Mesendoderm (in vitro differentiated cells): Measurements from ENCODE around the gene HEPN1.

Experiments
- DNase-seq: peaks from one replicate; pipeline ENCODE4 v3.0.0; 2013
- H2AK5ac ChIP-seq: 2 replicates; pipeline ENCODE4 v1.6.1; 2013; ENCODE audit warnings: low read length, inconsistent platforms
- H2BK120ac ChIP-seq: 2 replicates; pipeline ENCODE4 v1.6.1; 2013; ENCODE audit warnings: low read depth, mild to moderate bottlenecking, low read length, moderate library complexity, mixed read lengths
- H2BK15ac ChIP-seq: replicated peaks from 2 replicates; pipeline ENCODE4 v1.6.1; 2013; ENCODE audit warnings: low read depth, mild to moderate bottlenecking, moderate library complexity
- H2BK5ac ChIP-seq: 2 replicates; pipeline ENCODE4 v1.6.1; 2013; ENCODE audit warnings: low read length, inconsistent platforms
- H3K18ac ChIP-seq: 2 replicates; pipeline ENCODE4 v1.6.1; 2013; ENCODE audit warnings: mild to moderate bottlenecking, low read length, mixed read lengths
- H3K23ac ChIP-seq: one replicate; pipeline ENCODE4 v1.6.1; 2013; ENCODE audit warnings: low read length
- H3K27ac ChIP-seq: 2 replicates; pipeline ENCODE4 v1.5.1; 2013; ENCODE audit warnings: low read depth, mild to moderate bottlenecking, inconsistent platforms, low read length, moderate library complexity
- H3K27me3 ChIP-seq: 2 replicates; pipeline ENCODE4 v1.6.1; 2013; ENCODE audit warnings: low read length, control low read depth, mild to moderate bottlenecking, inconsistent platforms; ENCODE audit not compliant: insufficient read depth, poor library complexity
- H3K36me3 ChIP-seq: 2 replicates; pipeline ENCODE4 v1.6.1; 2013; ENCODE audit warnings: low read length, inconsistent platforms; ENCODE audit not compliant: control insufficient read depth, insufficient read depth
- H3K4ac ChIP-seq: one replicate; pipeline ENCODE4 v1.6.1; 2013; ENCODE audit warnings: low read depth, mild to moderate bottlenecking, low read length, moderate library complexity
- H3K4me1 ChIP-seq: 2 replicates; pipeline ENCODE4 v1.6.1; 2013; ENCODE audit warnings: low read depth, low read length, inconsistent platforms; ENCODE audit not compliant: control insufficient read depth
- H3K4me2 ChIP-seq: 2 replicates; pipeline ENCODE4 v1.6.1; 2013; ENCODE audit warnings: low read length
- H3K4me3 ChIP-seq: 2 replicates; pipeline ENCODE4 v1.5.1; 2013; ENCODE audit warnings: mild to moderate bottlenecking, low read length
- H3K56ac ChIP-seq: one replicate; pipeline ENCODE4 v1.6.1; 2013; ENCODE audit warnings: low read length
- H3K79me1 ChIP-seq: 2 replicates; pipeline ENCODE4 v1.6.1; 2013; ENCODE audit warnings: low read length, inconsistent platforms
- H3K79me2 ChIP-seq: 2 replicates; pipeline ENCODE4 v1.6.1; 2013; ENCODE audit warnings: mild to moderate bottlenecking, low read length; ENCODE audit not compliant: control insufficient read depth, insufficient read depth
- H3K9ac ChIP-seq: 2 replicates; pipeline ENCODE4 v1.6.1; 2013; ENCODE audit warnings: low read length, inconsistent platforms
- H4K5ac ChIP-seq: one replicate; pipeline ENCODE4 v1.6.1; 2013; ENCODE audit warnings: low read length
- H4K8ac ChIP-seq: one replicate; pipeline ENCODE4 v1.6.1; 2013; ENCODE audit warnings: low read depth, mild to moderate bottlenecking, control low read depth, low read length, moderate library complexity
- WGBS: extraction: QIAGEN DNeasy Blood & Tissue Kit; methylation state at CpG from one replicate; pipeline ENCODE4 v1.1.7; 2013; ENCODE audit warnings: low lambda C conversion rate, missing lambda C conversion rate; ENCODE audit not compliant: insufficient coverage; ENCODE audit errors: extremely low coverage; 5-methylcytosine and 5-hydroxymethylcytosine counted together

HEPN1 gene

GRCh38 chr11:124873951-124874350 is 45.1 kb upstream of the HEPN1 start:
- no peak overlapping the region for H2BK15ac ChIP-seq
- no peaks in the 10 kb centered on the region for H3K36me3 ChIP-seq
- no peak for DNase-seq
- H2AK5ac ChIP-seq = no peak overlapping the region
- H3K23ac ChIP-seq = no peak overlapping the region
- H2BK5ac ChIP-seq = no peak overlapping the region
- H3K79me1 ChIP-seq = no peaks in the 10 kb centered on the region
- no peak overlapping the region for H2BK120ac ChIP-seq
- no peak overlapping the region for H3K4me2 ChIP-seq
- WGBS = no CpG with 5 or more reads among the region's 8 CpGs
- H3K4me1 ChIP-seq = no peaks in the 10 kb centered on the region
- H3K27me3 ChIP-seq = peaks cover 24% of the 10 kb centered on the region
- H3K4me3 ChIP-seq = no peak overlapping the region
- no peak overlapping the region for H3K4ac ChIP-seq
- H3K79me2 ChIP-seq = no peaks in the 10 kb centered on the region
- H4K8ac ChIP-seq = no peak overlapping the region
- no peak overlapping the region for H3K9ac ChIP-seq
- H3K56ac ChIP-seq = no peak overlapping the region
- no peak overlapping the region for H3K27ac ChIP-seq
- H3K18ac ChIP-seq = no peak overlapping the region
- no peak overlapping the region for H4K5ac ChIP-seq

- peaks cover 17% of the 10 kb centered on the region for H3K27me3 ChIP-seq
- WGBS = no CpG with 5 or more reads among the region's 7 CpGs
- no peak for DNase-seq
Observed at GRCh38 chr11:124874571-124875255, 44.3 kb upstream of the HEPN1 start.

GRCh38 chr11:124875401-124875800 is 43.6 kb upstream of the HEPN1 start:
- WGBS = no CpG with 5 or more reads among the region's 3 CpGs
- Histone ChIP-seq H3K27ac (no peak overlapping the region), H3K27me3 (peaks cover 11% of the 10 kb centered on the region)

More at GRCh38 chr11:124874571-124875255, 44.3 kb upstream of the HEPN1 start:
- Histone ChIP-seq H4K8ac (no peak overlapping the region), H2BK15ac (no peak overlapping the region), H3K9ac (no peak overlapping the region), H3K4me2 (no peak overlapping the region), H4K5ac (no peak overlapping the region), H2BK120ac (no peak overlapping the region), H3K79me2 (no peaks in the 10 kb centered on the region), H2BK5ac (no peak overlapping the region), H3K4me1 (no peaks in the 10 kb centered on the region), H2AK5ac (no peak overlapping the region), H3K23ac (no peak overlapping the region), H3K27ac (no peak overlapping the region), H3K18ac (no peak overlapping the region), H3K36me3 (no peaks in the 10 kb centered on the region), H3K4me3 (no peak overlapping the region), H3K4ac (no peak overlapping the region), H3K79me1 (no peaks in the 10 kb centered on the region), H3K56ac (no peak overlapping the region)

GRCh38 chr11:124875943-124876817 is 42.9 kb upstream of the HEPN1 start:
- peak overlapping the region; percentile 55 for H3K27ac ChIP-seq

More at GRCh38 chr11:124875401-124875800, 43.6 kb upstream of the HEPN1 start:
- H3K79me1 ChIP-seq = no peaks in the 10 kb centered on the region
- H3K4me2 ChIP-seq = no peak overlapping the region
- no peak overlapping the region for H3K56ac ChIP-seq
- no peak overlapping the region for H2AK5ac ChIP-seq
- no peak overlapping the region for H3K4ac ChIP-seq
- no peaks in the 10 kb centered on the region for H3K4me1 ChIP-seq
- no peak overlapping the region for H2BK120ac ChIP-seq
- H3K18ac ChIP-seq = no peak overlapping the region
- H2BK5ac ChIP-seq = no peak overlapping the region
- no peak overlapping the region for H3K4me3 ChIP-seq
- H3K9ac ChIP-seq = no peak overlapping the region
- no peak overlapping the region for H3K23ac ChIP-seq
- H4K5ac ChIP-seq = no peak overlapping the region
- H4K8ac ChIP-seq = no peak overlapping the region
- DNase-seq = no peak
- no peak overlapping the region for H2BK15ac ChIP-seq
- no peaks in the 10 kb centered on the region for H3K79me2 ChIP-seq
- H3K36me3 ChIP-seq = no peaks in the 10 kb centered on the region

GRCh38 chr11:124876818-124877630 is 42.0 kb upstream of the HEPN1 start:
- no peak overlapping the region for H2BK5ac ChIP-seq
- H3K4me3 ChIP-seq = no peak overlapping the region
- no peaks in the 10 kb centered on the region for H3K27me3 ChIP-seq
- H2AK5ac ChIP-seq = no peak overlapping the region
- H4K5ac ChIP-seq = no peak overlapping the region
- peak overlapping the region; percentile 77 for H4K8ac ChIP-seq
- H2BK120ac ChIP-seq = no peak overlapping the region
- no peak overlapping the region for H3K27ac ChIP-seq
- H3K9ac ChIP-seq = peak overlapping the region; percentile 25
- no peaks in the 10 kb centered on the region for H3K79me1 ChIP-seq
- peak overlapping the region; percentile 6 for H3K56ac ChIP-seq
- H3K23ac ChIP-seq = no peak overlapping the region
- H3K79me2 ChIP-seq = no peaks in the 10 kb centered on the region
- H3K18ac ChIP-seq = no peak overlapping the region
- no peaks in the 10 kb centered on the region for H3K36me3 ChIP-seq
- no peak for DNase-seq
- H2BK15ac ChIP-seq = no peak overlapping the region
- no peak overlapping the region for H3K4ac ChIP-seq
- no peaks in the 10 kb centered on the region for H3K4me1 ChIP-seq
- peak overlapping the region; percentile 34 for H3K4me2 ChIP-seq
- WGBS = no CpG with 5 or more reads among the region's 30 CpGs

More at GRCh38 chr11:124875943-124876817, 42.9 kb upstream of the HEPN1 start:
- no peak overlapping the region for H4K5ac ChIP-seq
- H2BK5ac ChIP-seq = no peak overlapping the region
- no peaks in the 10 kb centered on the region for H3K79me2 ChIP-seq
- peak; percentile 97 for DNase-seq
- H3K4me3 ChIP-seq = peak overlapping the region; percentile 53
- H3K36me3 ChIP-seq = no peaks in the 10 kb centered on the region
- H4K8ac ChIP-seq = no peak overlapping the region
- H2BK120ac ChIP-seq = no peak overlapping the region
- no peak overlapping the region for H3K4ac ChIP-seq
- H3K23ac ChIP-seq = no peak overlapping the region
- H3K9ac ChIP-seq = peak overlapping the region; percentile 76
- no peak overlapping the region for H2BK15ac ChIP-seq
- peak overlapping the region; percentile 73 for H3K4me2 ChIP-seq
- peak overlapping the region; percentile 60 for H3K18ac ChIP-seq
- no peak overlapping the region for H2AK5ac ChIP-seq
- no peaks in the 10 kb centered on the region for H3K79me1 ChIP-seq
- no CpG with 5 or more reads among the region's 69 CpGs for WGBS
- H3K56ac ChIP-seq = peak overlapping the region; percentile 93
- peaks cover 5% of the 10 kb centered on the region for H3K27me3 ChIP-seq
- no peaks in the 10 kb centered on the region for H3K4me1 ChIP-seq
